Suprapubic skin (tissue), 4 donors: Measurements from ENCODE around the gene LHPP. TPM values are rescaled to one million over a fixed set of nuclear protein-coding genes. Genes with fewer than 3 reads are reported as not detected.

Experiments
- DNase-seq, 2 donors: peaks; one replicate each; pipeline ENCODE4 v3.0.0-alpha.2; 2019; ENCODE audit warnings: low spot score in 2 of 2
- H3K27ac ChIP-seq: fragments of 200-600 bp; sonication (generic); one replicate; pipeline ENCODE4 v1.5.1; 2019
- H3K27me3 ChIP-seq: fragments of 200-600 bp; sonication (generic); one replicate; pipeline ENCODE4 v1.5.1; 2019
- H3K36me3 ChIP-seq: fragments of 200-600 bp; sonication (generic); one replicate; pipeline ENCODE4 v1.5.1; 2019
- H3K4me1 ChIP-seq: fragments of 200-600 bp; sonication (generic); one replicate; pipeline ENCODE4 v1.5.1; 2019
- H3K4me3 ChIP-seq: fragments of 200-600 bp; sonication (generic); one replicate; pipeline ENCODE4 v1.5.1; 2019; ENCODE audit warnings: mild to moderate bottlenecking
- H3K9me3 ChIP-seq: fragments of 200-600 bp; sonication (generic); one replicate; pipeline ENCODE4 v1.5.1; 2019
- EP300 ChIP-seq: sonication (generic); formaldehyde crosslinking; IDR thresholded peaks from one replicate; pipeline ENCODE4 v1.6.1; 2017; ENCODE audit warnings: antibody characterized with exemption
- POLR2A ChIP-seq, 2 donors: fragments of 450-650 bp; IDR thresholded peaks; one replicate each; pipeline ENCODE4 v1.6.1; 2017; ENCODE audit warnings: antibody characterized with exemption in 2 of 2, mild to moderate bottlenecking in 2 of 2, moderate library complexity in 2 of 2
- POLR2AphosphoS5 ChIP-seq, 3 donors: sonication (generic); formaldehyde crosslinking; IDR thresholded peaks; one replicate each; pipeline ENCODE4 v1.6.1; 2017; ENCODE audit warnings: antibody characterized with exemption in 3 of 3
- WGBS: methylation state at CpG from one replicate; pipeline ENCODE4 v1.1.5; 2018; 5-methylcytosine and 5-hydroxymethylcytosine counted together
- total RNA-seq, 4 donors: library from RNA; depleted of rRNA; stranded (reverse); fragments of >200 nt; gene quantifications; one replicate each; pipeline ENCODE4 v1.1.0, GENCODE V29; 2016
- TF ChIP-seq, protein P1 (sequence below), 2 donors: fragments of 200-600 bp in 1 of 2; fragments of 450-650 bp in 1 of 2; sonication (generic) in 1 of 2; IDR thresholded peaks; one replicate each; pipeline ENCODE4 v1.5.1; 2016 to 2019; ENCODE audit warnings: antibody characterized with exemption in 2 of 2, mild to moderate bottlenecking in 1 of 2, moderate library complexity in 1 of 2

The LHPP gene
- total RNA-seq, 4 donors from 2014 or later, result 14.4 to 22.6 (median 15.3) TPM

DNA sequence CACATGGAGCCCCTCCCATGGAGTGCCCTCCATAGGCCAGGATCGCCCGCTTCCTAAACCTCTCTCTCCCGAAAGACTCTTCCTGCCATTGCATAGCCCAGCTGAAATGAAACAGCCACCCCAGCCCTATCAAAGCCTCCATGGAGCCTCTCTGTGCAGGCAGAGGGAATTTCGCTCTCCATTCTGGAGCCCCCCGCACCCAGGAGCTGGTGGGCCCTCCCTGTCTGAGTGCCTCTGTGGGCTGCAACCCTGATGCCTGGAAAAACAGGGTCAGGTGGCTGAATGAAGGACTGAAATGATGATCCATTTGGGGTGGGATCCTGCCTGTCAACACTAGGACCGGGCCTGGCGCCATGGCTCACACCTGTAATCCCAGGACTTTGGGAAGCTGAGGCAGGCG, 176.1 kb downstream of the LHPP start:
- no peak overlapping the region for H3K27ac ChIP-seq
- no peak overlapping the region for H3K4me3 ChIP-seq
- no peaks in the 10 kb centered on the region for H3K9me3 ChIP-seq
- over 99% methylated on average over 8 of the region's 8 CpGs for WGBS
- no peak for TF ChIP-seq EP300
- no peak for TF ChIP-seq POLR2AphosphoS5 (IDR thresholded peaks at IDR 0.05)
- TF ChIP-seq POLR2A (IDR thresholded peaks at IDR 0.05), result no peak
- TF ChIP-seq, protein P1, sequence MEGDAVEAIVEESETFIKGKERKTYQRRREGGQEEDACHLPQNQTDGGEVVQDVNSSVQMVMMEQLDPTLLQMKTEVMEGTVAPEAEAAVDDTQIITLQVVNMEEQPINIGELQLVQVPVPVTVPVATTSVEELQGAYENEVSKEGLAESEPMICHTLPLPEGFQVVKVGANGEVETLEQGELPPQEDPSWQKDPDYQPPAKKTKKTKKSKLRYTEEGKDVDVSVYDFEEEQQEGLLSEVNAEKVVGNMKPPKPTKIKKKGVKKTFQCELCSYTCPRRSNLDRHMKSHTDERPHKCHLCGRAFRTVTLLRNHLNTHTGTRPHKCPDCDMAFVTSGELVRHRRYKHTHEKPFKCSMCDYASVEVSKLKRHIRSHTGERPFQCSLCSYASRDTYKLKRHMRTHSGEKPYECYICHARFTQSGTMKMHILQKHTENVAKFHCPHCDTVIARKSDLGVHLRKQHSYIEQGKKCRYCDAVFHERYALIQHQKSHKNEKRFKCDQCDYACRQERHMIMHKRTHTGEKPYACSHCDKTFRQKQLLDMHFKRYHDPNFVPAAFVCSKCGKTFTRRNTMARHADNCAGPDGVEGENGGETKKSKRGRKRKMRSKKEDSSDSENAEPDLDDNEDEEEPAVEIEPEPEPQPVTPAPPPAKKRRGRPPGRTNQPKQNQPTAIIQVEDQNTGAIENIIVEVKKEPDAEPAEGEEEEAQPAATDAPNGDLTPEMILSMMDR (IDR thresholded peaks at IDR 0.05), result no peak
- no peak for DNase-seq
- H3K4me1 ChIP-seq, result peaks cover 48% of the 10 kb centered on the region
- H3K36me3 ChIP-seq, result peaks cover 4% of the 10 kb centered on the region
- no peaks in the 10 kb centered on the region for H3K27me3 ChIP-seq

- no peak for DNase-seq
- 77% methylated on average over 2 of the region's 6 CpGs for WGBS
- Histone ChIP-seq H3K9me3 (no peaks in the 10 kb centered on the region), H3K4me1 (peaks cover 57% of the 10 kb centered on the region), H3K4me3 (no peak overlapping the region), H3K36me3 (peaks cover 4% of the 10 kb centered on the region), H3K27ac (no peak overlapping the region), H3K27me3 (no peaks in the 10 kb centered on the region)
- TF ChIP-seq, protein P1 (IDR thresholded peaks at IDR 0.05), result no peak
- TF ChIP-seq POLR2A (IDR thresholded peaks at IDR 0.05) (no peak), EP300 (no peak), POLR2AphosphoS5 (IDR thresholded peaks at IDR 0.05) (no peak)
Observed at GRCh38 chr10:124639206-124639605, 177.6 kb downstream of the LHPP start.

- peak overlapping the region; percentile 1 for H3K27ac ChIP-seq
- H3K4me3 ChIP-seq, result no peak overlapping the region
- no peaks in the 10 kb centered on the region for H3K9me3 ChIP-seq
- 95% methylated on average over 6 of the region's 6 CpGs for WGBS
- no peak for DNase-seq
- TF ChIP-seq POLR2AphosphoS5 (IDR thresholded peaks at IDR 0.05), result no peak
- TF ChIP-seq EP300, result no peak
- TF ChIP-seq, protein P1 (IDR thresholded peaks at IDR 0.05), result no peak
- no peak for TF ChIP-seq POLR2A (IDR thresholded peaks at IDR 0.05)
- H3K27me3 ChIP-seq, result no peaks in the 10 kb centered on the region
- H3K4me1 ChIP-seq, result peaks cover 62% of the 10 kb centered on the region
- H3K36me3 ChIP-seq, result peaks cover 4% of the 10 kb centered on the region
Observed at GRCh38 chr10:124639646-124640045, 178.0 kb downstream of the LHPP start.

- Histone ChIP-seq H3K4me1 (peaks cover 66% of the 10 kb centered on the region), H3K9me3 (no peaks in the 10 kb centered on the region), H3K4me3 (no peak overlapping the region), H3K27me3 (no peaks in the 10 kb centered on the region), H3K36me3 (peaks cover 4% of the 10 kb centered on the region), H3K27ac (peak overlapping the region; percentile 1)
- TF ChIP-seq POLR2AphosphoS5 (IDR thresholded peaks at IDR 0.05) (no peak), POLR2A (IDR thresholded peaks at IDR 0.05) (no peak), EP300 (no peak)
- TF ChIP-seq, protein P1 (IDR thresholded peaks at IDR 0.05), result no peak
- no CpG with 5 or more reads among the region's 7 CpGs for WGBS
- no peak for DNase-seq
Observed at GRCh38 chr10:124640056-124640455, 178.4 kb downstream of the LHPP start.

DNA sequence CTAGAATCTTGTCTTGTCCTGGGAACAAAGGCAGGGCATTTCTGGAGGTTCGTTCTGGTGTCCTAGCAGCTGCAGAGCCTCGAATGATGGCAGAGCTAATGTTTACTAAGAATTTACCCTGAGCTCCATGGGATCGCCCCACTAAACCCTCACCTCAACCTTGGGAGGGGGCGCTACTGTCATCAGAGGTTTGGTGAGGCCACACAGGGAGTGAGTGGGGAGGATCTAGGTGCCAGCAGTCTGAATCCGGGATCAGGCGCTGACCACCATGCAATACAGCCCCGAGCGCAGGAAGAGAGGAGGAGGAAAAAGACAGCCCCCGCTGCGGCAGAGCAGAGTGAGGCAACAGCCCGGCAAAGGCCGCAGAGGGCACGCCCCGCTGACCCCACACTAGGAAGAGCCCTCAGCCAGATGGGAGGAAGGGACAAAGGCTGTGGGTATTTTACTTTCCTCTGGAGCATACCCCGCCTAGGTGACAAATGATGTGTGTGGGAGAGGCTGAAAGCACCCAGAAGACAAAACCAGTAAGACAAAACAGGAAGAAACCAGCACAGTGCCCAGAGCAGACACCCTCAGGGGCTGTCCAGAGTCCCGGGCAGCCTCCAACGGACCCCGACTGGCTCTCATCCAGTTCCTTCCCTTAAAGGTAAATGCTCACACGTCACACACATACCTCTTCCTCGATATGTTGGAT, 179.1 kb downstream of the LHPP start:
- no peak for DNase-seq
- Histone ChIP-seq H3K4me1 (peaks cover 72% of the 10 kb centered on the region), H3K27me3 (no peaks in the 10 kb centered on the region), H3K4me3 (no peak overlapping the region), H3K27ac (peak overlapping the region; percentile 66), H3K9me3 (no peaks in the 10 kb centered on the region), H3K36me3 (peaks cover 4% of the 10 kb centered on the region)
- TF ChIP-seq POLR2AphosphoS5 (IDR thresholded peaks at IDR 0.05) (no peak), POLR2A (IDR thresholded peaks at IDR 0.05) (no peak), EP300 (no peak)
- TF ChIP-seq, protein P1 (IDR thresholded peaks at IDR 0.05), result no peak
- WGBS, result 69% methylated on average over 18 of the region's 20 CpGs
